Activated CD8-positive, alpha-beta memory T cell treated with anti-CD3 and anti-CD28 coated beads for 36 hours (primary cell): ENCODE measurements around the gene AFF3. TPM values are rescaled to one million over a fixed set of nuclear protein-coding genes. Genes with fewer than 3 reads are reported as not detected.

Experiments
- CTCF ChIA-PET: fragments of 350-600 bp; sonication (Branson Sonifier 250); formaldehyde crosslinking; loops from one replicate; lab custom pipeline; 2021; ENCODE audit warnings: antibody characterized with exemption; lab: Charles Lee
- POLR2A ChIA-PET: fragments of 350-600 bp; sonication (Branson Sonifier 250); formaldehyde crosslinking; loops from one replicate; lab custom pipeline; 2021; ENCODE audit warnings: antibody characterized with exemption; lab: Charles Lee
- total RNA-seq, 2 experiments: library from RNA; stranded (reverse); gene quantifications; one replicate each; pipeline ENCODE4 v1.2.3, GENCODE V29; 2021

Gene AFF3
- total RNA-seq, 2 experiments from 2014 or later = 0.71 to 1.1 TPM

DNA sequence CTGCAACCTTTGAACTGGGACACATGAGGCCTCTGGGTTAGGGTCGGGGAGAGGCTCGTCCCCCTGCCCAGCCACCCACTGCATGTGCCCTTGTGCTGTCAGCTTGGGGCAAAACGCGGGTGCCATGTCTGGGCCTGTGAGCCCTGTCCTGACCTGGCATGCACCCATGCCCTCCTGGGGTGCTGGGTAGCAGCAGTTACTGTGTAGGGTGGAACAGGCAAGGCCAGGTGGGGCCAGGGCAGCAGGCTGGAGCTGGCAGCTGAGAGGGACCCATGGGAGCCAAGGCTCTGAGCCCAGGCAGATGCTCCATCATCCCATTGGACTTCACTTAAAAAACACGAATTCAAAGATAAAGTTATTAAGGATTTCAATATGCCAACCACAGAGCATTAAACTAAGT is 518.8 kb downstream of the AFF3 start:
- POLR2A ChIA-PET = no interaction called here
- CTCF ChIA-PET = no interaction called here

DNA sequence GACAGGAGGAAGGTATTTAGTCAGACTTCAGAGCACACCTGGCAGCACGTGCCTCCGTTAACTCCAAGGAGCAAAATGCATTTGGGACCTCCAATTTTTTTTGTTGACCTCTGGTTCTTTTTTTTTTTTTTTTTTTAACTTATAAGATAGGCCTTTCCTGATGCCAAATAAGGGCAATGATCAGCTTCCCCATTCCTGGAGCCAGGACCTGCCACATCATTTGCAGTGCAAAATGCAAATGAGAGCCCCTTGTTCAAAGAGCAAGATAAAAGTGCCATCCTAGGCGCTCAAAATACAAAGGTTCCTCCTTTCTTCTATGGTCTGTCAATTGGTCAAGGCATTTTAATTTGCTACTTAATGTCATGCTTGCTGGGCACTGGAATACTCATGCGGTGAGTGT is 519.4 kb downstream of the AFF3 start:
- ChIA-PET CTCF (no interaction called here), POLR2A (no interaction called here)

DNA sequence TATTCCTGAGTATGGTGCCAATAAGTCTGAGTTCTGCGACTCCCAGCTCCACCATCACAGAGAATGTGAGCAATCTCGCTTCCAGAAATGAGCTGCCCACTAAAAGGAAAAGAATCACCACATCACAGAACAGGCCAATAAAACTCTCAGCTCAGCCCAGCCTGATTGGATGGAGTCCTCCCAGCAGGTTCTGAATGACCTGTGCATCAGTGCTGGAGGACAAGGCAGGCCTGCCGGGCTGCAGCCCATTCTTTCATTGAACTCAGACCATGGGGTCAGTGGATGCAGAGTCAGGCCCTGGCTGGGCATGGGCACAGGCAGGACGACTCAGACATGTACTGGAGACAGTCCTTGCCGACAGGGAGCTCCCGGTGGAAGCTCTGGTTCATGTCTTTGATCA is 519.9 kb downstream of the AFF3 start:
- CTCF ChIA-PET = no interaction called here
- POLR2A ChIA-PET = no interaction called here

DNA sequence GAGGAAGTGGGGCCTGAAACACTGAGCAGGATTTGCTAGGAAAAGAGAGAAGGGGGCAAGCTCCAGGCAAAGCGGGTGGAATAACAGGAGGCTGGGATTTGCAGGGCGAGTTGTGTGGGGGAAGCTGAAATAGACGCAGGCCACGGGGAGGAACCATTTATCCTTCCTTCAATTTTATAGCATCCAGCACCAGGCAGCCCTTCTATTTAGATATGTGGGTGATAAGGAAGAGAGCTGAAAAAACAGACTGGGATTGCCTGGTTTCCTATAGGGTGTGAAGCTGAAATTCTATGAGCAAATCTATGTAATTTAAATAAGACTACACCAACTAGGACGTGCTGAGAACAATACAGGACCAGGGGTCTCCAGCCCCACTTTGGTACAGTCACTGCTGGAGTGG is 520.6 kb downstream of the AFF3 start:
- ChIA-PET POLR2A (no interaction called here), CTCF (no interaction called here)

DNA sequence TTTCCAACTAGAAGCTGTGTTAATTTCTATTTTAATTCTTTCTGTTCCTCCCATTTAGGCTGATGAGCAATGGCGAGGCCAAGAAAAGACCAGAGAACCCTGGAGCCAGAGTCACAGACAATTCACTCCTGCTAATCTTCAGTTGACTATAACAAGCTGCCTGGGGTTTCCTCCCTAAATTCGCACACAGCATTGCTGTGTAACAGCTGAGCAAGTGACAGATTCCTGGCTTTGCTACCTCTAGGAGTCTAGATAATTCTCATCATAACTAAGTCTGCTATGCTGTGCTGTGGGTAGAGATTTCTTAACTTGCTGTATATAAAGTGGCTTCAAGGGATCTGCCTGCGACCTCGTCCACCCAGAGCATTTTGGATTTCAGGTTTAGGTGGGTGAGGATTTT is 521.3 kb downstream of the AFF3 start:
- ChIA-PET CTCF (no interaction called here), POLR2A (no interaction called here)

DNA sequence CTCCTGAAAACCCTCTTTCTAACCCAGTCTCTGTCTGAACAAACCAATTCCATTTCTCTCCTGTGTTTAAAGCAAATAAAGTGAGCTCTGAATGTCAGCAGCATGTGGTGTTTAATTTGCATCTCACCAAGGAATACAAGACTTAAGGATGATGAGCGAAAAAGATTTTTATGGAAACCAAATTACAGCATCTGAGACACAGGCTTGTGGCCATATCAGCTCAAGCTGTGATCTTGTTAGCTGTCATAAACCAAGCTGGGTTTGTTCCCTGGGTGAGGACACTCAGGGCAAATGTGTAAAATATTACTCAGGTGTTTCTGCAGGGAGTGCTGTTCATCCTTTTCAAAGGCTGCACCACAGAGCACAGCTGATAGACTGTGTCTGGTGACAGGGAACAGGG is 523.2 kb downstream of the AFF3 start:
- CTCF ChIA-PET = interaction anchor here (0.6 kb wide), 1 partner anchor 165 kb away, joined by 3 read pairs; no protein-coding TSS in a partner anchor
- POLR2A ChIA-PET = no interaction called here

DNA sequence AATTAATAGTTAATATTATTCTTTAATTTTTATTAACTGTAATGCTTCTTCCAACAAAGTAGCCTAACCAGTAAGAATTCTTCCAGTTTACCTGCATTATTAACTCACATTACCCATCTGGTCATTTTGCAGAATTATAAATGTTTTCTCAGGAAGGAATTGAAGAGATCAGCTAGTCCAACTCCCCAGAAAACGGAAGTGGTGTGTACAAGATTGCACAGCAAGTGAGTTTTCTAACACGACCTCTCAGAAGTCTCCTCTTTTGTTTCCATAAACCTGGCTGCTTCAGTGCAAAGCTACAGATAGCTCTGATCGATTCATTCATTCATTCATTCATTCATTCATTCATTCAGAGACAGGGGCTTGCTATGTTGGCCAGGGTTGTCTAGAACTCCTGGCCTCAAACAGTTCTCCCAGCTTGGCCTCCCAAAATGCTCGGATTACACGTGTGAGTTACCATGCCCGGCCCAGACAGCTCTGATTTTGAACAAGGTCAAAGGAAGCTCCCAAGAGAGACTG is 523.8 kb downstream of the AFF3 start:
- POLR2A ChIA-PET = no interaction called here

DNA sequence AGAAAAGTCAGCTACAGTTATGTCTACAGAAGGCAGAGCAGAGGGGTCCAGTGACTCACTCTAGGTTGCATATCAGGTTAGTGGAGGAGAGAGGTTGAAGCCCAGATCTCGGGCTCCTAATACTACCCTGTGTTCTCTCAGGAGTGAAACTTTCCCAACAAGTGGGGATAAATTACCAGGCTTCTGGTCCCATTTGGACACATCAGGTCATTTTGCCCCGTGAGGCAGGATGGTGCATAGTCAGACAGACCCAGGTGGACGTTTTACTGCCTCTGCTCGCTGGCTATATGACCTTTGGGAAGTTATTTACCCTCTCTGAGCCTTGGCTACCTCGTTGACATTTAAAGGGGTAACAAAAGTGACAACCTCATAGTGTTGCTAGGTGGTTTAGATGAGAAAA is 524.6 kb downstream of the AFF3 start:
- ChIA-PET CTCF (no interaction called here), POLR2A (no interaction called here)

More for the DNA sequence above, 523.8 kb downstream of the AFF3 start:
- CTCF ChIA-PET = interaction anchor here (0.6 kb wide), 1 partner anchor 164 kb away, joined by 3 read pairs; no protein-coding TSS in a partner anchor

DNA sequence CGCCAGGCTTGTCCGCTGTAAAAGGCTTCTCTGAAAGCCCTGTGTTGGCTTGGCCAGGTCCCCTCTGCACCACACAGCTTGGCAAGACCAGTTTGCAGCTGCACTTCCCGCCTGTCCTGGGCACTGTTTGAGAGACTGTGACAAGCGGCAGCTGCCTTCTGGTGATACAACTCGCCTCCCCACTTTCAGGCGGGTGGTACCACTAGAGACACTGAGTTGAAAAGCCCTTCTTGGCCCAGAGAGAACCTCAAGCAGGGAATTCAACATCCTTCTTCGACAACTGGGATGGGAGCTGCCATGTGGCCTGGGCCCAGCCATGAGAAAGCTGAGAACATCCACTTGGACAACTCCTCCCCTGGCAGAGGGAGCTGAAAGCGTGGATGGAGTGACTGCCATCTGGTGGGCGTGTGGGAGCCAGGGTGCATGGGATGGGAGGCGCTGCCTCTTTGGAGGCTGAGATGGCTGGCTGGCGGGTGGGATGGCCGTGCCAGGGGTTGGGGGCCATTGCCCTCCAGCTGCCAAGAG is 527.1 kb downstream of the AFF3 start:
- CTCF ChIA-PET = no interaction called here
- POLR2A ChIA-PET = no interaction called here

DNA sequence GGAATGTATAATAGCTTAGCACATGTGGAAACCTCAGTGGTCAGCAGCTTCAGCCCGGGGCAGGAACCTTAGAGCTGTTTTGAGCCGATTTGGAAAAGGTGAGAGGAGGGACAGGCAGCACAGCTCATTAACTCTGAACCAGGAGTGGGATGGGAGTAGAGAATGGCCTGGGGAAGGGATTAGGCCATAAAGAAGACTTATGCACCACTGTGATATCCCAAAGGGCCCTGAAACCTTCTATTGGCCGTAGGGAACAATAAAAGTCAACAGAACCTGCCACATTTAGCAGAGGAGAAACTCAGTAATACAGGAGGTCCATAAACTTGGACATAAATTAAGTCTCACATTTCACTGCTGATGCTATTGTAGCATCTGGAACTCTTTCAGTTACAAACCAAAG is 528.4 kb downstream of the AFF3 start:
- POLR2A ChIA-PET = no interaction called here
- CTCF ChIA-PET = no interaction called here

DNA sequence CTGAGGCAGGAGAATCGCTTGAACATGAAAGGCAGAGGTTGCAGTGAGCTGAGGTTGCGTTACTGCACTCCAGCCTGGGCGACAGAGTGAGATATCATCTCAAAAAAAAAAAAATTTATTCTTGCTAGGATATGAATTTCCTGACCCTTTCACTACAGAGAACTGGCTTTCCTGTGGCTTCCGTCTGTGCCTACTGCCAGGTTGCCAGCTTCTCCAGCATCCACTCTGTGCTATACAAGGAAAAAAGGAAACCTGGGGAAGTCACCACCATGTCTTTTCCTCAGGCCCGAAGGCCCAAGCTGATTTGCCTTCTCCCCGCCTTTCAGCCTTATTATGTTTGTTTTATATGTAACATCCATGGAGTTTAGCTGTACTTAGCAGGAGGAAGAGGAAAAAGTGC is 530.6 kb downstream of the AFF3 start:
- POLR2A ChIA-PET = no interaction called here
- CTCF ChIA-PET = no interaction called here

DNA sequence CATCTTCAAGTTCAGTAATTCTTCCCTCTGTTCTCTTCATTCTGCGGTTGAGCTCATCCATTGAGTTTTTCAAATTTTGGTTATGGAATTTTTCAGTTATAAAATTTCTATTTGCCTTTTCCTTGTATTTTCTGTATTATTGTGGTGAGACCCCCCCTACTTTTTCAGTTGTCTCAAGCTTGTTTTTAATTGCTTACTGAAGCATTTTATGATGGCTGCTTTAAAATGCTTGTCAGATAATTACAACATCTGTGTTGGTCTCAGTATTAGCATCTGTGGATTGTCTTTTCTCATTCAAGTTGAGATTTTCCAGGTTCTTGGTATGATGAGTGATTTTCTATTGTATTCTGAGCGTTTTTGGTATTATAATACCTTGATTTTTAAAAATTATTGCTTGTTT is 531.4 kb downstream of the AFF3 start:
- POLR2A ChIA-PET = no interaction called here
- CTCF ChIA-PET = no interaction called here

DNA sequence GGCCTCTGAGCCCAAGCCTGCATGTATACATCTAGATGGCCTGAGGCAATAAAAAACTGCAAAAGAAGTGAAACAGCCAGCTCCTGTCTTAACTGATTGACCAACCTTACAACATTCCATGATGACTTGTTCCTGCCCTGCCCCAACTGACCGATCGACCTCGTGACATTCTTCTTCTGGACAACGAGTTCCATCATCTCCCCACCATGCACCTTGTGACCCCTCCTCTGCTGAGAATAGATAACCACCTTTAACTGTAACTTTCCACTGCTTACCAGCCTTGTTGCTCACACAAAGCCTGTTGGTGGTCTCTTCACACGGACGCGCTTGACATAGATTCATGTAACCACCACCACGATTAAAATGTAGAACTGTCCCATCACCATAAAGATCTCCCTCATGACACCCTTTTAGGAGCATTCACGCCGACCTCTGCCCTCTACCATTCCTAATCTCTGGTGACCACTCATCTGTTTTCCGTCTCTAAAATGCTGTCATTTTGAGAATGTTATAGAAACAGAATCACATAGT is 532.5 kb downstream of the AFF3 start:
- POLR2A ChIA-PET = no interaction called here

DNA sequence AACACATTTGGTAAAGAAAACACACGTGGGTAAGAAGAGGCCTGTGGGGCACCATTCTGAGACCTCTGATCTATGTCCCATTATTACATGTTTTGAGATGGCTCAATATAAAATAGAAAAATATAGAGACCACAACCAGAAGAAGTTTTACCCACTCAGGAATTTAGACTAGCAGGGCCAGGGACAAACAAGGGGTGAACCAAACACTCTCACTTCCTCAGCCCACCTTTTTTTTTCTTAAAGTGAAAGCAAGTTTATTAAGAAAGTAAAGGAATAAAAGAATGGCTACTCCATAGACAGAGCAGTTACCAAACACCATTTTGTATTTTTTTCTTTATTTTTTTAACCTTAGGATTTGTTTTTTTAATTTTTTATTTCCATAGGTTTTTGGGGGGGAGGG is 533.5 kb downstream of the AFF3 start:
- ChIA-PET POLR2A (no interaction called here), CTCF (no interaction called here)

More for the DNA sequence above, 532.5 kb downstream of the AFF3 start:
- CTCF ChIA-PET = no interaction called here

DNA sequence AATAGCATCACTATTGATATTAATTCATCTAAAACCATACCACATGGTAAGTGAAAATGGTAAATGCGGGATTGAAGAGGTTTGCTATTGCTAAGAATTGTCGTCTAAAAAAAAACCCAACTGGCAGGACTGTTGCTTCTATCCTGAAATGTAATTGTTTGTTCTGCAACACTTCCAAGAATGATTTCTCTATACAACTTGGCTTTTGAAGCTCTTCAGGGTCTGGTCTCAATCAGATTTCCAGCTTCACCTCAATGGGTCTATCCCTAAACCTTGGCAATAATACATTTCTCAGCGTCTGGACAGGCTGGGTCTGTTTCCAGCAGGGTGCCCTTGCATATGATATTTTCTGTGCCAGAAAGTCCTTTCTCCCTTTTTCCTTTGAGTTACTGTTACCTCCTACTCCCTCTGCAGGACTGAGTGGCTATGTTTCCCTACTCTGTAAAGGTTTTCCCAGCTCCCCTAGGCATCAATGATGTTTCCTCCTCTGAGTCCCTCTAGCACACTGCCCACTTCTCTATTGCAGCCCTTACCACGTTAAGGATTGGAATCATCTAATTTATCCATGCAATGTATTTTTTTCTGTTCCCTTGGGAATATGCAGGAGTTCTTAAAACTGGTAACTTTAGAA is 534.4 kb downstream of the AFF3 start:
- ChIA-PET POLR2A (no interaction called here), CTCF (no interaction called here)

DNA sequence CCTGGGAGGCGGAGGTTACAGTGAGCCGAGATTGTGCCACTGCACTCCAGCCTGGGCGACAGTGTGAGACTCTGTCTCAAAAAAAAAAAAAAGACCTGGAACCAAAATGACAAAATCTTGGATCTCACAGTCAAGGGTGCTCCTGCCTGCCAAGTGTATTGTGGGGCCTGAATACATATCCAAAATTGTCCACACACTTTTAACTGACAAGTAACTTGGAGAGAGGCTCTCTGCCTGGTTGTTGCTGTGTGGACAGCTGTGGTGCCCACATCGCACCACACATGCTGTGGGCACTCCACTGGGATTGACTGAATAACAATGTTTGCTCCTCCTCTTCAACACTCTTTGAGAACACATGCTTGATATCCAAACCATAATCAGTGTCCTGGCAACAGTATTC is 534.9 kb downstream of the AFF3 start:
- POLR2A ChIA-PET = no interaction called here
- CTCF ChIA-PET = no interaction called here

DNA sequence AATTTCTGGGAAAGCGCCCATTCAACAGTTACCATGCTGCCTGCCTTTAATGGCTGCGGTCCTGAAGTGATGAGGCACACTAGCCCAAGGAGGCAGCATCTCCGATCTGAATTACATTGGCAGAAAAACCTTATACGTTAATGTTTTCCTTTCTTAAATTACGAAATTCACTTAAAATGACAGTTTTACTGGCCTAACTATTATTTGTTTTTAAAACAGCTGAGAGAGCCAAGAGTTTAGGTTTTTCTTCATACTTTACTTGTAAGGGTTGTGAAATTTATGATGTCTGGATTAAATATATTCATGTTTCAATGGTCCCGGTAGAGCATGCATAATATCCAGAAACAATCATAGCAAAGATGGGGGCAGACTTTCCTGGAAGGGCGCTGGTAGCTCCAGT is 537.4 kb downstream of the AFF3 start:
- ChIA-PET POLR2A (no interaction called here), CTCF (no interaction called here)

DNA sequence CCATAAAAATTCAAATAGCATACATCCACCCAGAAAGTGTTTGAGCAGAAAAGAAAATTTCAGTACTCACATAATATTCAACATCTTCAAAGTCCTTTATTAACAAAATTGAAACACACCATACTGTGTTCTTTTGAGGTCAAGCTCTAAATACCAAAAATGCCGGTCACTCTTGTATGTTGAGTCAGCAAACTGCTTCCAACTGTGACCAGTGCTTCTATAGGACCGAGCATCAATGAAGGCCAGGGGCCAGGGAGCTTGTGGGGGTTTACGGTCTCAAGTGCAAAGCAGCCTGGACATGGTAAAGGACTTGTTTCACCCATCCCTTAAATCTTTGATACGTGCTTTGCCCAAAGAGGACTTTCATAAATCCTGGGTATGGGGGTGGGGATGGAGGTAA is 539.9 kb downstream of the AFF3 start:
- CTCF ChIA-PET = interaction anchor here (0.6 kb wide), 1 partner anchor 45 kb away, joined by 4 read pairs; no protein-coding TSS in a partner anchor
- POLR2A ChIA-PET = no interaction called here

DNA sequence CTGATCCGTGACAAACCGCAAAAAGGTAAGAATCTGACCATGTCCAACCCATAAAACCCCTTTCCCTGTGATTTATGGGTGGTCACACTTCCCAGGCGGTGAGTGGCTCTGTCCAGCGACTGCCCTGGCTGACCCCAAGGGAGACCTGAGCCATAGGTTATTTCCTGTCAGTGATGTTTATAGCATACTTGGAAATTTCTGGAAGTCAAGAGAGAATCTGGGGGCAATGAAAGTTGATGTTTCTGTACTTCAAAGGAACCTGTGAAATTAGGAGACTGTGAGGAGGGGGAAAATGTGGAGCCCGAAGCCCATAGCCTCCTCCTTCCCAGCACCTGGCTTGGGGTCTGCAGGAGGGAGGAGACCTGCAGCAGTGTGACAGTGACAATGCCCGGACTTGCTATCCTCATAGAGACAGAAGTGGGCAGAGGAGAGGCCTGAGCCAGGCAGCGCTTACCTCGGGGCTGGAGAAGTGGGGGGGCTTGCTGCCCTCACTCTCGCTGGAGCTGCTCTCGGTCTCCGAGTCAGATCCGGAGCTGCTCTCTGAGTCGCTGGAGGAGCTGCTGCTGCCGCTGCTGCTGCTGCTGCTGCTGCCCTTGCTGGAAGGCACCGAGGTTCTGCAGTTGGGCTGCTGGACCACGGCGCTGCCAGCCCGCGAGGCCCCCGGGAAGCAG is 541.3 kb downstream of the AFF3 start:
- CTCF ChIA-PET = no interaction called here
- POLR2A ChIA-PET = no interaction called here

DNA sequence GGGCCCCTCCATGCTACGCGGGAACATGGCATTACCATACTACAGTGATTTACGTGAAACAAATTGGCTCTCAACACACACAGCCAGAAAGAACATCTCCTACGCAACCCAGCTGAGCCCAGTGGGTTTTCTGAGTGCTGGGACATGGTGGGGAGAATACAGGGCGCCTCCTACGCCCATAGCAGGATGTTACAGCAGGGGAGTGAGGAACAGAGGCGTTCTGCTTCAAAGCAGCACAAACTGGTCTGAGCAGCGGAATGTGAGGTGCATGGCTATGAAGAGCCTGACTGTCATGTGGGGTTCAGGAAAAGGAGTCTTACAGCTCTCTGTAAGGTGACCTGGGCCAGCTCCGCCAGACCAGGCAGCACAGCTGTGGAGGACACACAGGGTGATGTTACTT is 543.9 kb downstream of the AFF3 start:
- ChIA-PET POLR2A (no interaction called here), CTCF (no interaction called here)

DNA sequence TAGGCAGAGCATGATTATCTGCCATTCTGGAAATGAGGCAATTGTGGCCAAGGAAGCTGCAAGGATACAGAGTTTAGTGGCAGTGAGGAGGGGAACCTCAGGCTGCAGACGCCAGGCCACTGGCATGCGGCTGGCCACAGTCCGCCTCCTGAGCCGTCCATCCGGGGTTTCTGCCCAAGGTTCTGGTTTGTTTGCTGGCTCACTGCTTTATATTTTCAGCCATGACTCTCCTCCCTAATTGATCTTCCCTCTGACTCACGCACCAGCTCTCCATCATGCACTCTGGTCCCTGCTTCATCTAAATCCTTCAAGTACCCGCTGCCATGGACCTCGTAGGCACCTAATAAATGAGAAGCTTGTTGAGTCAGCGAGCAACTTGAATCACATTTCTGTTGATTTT is 544.8 kb downstream of the AFF3 start:
- ChIA-PET POLR2A (no interaction called here), CTCF (no interaction called here)
